ENCODE data around the gene PRR5L.

The PRR5L gene

DNA sequence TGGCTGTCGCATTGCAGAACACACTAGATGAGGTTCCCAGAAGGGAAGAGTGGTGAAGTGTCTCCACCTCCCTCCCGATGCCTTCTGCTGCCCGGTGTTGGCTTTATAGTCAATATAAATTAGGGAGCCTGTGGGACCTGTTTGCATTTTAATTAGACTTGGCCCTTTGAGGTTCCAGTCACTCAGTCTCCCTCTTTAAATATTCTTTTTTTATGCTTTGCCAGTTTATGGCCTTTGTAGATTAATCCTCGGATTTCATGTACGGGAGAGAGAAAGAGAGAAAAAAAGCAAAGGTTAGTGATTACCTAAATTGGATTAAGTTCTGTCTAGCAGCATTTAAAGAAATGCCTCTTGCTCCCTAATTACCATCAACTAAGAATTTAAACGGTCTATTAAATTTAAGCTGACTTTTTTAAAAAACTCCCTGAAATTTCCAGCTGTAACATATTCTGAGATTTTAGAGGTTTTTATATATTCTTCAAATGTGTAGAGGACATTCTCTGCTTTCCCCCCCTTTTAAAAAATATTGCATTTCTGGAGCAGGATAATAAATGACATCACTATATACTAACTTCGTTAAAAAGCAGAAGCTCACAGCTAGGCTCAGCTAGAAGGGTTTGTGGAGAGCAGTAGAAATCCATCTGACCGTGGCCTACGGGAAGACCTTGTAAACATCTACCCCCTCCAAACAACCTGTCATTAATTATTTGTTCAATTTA lies 84.4 kb downstream of the PRR5L start:
- DNase-seq, result no peak

DNA sequence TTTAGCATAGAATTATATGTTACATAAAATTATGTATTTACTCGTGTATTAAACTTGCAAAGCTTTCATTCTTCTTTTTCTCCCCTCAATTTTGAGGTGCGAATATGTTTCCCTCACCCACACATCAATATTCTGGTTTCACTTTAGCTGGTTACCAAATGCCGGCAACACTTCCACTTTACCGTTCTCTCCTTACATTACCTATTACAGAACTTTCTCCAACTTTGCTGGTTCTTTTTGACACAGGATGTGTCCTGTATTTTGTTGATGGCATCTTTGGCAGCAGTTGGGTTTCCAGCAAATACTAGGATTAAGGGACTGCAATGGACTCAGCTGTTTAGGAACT lies 84.9 kb downstream of the PRR5L start:
- DNase-seq, result peak in 1 of 2 donors; percentile 47

DNA sequence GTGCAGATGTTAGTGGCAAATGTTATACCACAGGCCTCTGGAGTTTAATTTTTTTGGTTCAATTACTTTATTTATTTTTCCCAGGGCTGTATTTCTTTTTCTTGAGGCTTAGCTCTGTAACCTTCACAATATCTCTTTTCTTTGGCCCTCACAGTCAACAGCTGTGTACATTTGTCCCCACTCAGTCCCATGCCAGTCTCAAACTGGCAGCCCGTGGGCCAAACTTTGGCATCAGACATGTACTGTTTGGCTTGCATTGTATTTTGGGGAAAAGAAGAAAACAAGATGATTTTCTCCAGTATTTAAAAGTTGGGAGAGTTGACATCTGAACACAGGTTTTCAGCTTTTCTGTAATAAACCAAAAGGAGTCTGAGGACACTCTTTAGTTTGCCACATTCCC lies 87.1 kb downstream of the PRR5L start:
- no peak for DNase-seq

DNA sequence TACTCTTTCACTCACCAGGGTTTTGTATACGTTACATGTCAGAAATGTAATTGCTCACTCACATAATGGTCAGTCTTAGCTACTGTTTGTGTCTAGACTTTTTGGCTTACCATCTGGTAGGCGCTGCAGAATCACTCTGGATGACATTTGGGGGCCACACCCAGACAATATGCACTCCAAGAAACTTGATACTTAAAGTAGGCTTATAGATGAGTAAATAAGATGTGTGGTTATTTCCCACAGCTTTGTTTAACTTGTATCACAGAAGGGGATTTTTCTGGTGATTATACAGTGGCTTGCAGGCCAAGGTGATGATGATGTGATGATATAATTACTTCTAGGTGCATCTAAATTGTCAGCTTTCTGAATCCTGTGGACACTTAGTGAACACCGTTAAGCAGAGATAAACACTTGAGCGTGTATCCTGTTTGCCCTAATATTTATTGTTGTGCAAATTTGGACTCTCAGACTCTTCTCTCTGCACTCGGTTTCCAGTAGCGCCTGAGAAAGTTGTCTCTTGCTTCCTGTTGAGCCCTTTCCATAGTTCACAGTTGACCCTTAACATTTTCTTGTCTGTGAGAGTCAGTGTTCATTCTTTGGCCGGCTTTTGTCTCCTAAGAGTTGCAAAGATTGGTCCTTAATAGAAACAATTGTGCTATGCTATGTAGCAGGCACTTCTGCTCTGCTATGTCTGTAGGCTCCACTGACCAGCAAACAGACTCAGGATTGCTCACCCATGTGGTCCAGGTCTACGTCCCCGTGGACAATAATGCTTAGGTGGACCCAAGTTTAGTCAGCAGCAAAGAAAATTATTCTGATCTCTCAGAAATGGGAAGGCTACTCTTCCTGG lies 89.3 kb downstream of the PRR5L start:
- DNase-seq, result peak in 1 of 2 donors; percentile 40

DNA sequence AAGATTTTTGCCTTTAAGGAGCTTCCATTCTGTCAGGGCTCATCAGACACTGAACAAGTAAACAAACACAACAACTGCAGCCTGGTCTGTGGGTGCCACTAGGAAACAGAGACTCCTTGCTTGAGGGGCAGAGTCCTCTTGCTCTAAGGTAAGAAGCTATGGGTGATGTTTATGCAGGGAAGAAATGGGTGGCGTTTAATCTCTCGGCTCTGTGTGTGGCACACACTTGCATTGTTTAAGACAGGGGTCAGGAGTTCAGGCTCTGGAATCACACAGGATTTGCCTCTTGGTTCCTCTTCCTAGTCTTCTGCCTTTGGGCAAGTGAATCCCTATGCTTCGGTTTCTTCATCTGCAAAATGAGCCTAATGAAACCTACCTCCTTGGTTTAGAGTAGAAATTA lies 90.3 kb downstream of the PRR5L start:
- no peak for DNase-seq

DNA sequence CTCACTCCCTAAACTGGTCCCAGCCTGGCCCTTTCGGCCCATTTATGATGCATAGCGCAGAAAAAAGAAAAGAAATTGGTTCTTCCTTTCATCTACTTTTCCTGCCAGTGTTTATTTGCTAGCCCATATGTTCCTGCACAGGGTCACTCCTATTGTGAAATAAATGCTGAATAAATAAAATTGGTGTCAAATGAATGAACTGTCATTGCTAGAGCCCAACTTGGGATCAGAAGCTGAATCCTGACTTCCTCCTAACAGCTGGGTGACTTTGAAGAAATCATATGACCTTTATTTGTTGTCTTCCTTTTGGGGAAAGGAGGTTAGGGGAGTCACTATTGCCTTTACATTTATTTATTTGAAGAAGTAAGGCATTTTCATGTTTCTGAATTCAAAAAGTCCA lies 92.0 kb downstream of the PRR5L start:
- DNase-seq, result no peak

DNA sequence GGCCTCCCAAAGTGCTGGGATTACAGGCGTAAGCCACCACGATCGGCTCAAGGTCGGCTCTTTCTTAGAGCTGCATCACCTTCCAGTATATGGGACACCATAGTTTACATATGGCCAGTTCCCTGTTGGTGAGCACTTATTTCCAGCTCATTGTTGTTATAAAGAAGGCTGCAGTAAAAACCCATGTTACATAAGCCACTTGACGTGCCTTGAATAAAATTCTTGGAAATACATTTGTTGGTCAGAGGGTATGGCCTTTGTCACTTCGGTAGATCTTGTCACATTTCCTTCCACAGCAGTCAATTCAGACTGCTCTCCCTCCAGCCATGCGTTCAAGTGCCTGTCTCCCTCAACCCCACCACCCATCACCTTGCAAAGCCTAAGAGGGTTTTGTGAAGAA lies 92.9 kb downstream of the PRR5L start:
- DNase-seq, result no peak

DNA sequence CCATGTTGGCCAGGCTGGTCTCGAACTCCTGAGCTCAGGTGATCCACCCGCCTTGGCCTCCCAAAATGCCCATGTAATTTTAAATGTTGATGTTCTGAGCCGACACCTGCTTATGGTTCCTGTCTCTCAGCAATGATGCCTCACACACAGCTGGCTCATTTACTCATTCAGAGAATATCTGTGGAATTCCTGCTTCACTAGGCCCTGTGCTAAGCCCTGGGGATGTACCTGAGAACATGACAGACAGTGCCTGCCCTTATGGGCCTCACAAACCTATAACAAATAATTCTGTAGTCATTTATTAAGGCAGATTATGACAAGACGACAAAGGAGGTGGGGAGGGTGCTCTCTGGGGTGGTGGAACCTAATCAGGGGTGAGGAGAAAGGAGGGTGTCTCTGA lies 93.7 kb downstream of the PRR5L start:
- no peak for DNase-seq

DNA sequence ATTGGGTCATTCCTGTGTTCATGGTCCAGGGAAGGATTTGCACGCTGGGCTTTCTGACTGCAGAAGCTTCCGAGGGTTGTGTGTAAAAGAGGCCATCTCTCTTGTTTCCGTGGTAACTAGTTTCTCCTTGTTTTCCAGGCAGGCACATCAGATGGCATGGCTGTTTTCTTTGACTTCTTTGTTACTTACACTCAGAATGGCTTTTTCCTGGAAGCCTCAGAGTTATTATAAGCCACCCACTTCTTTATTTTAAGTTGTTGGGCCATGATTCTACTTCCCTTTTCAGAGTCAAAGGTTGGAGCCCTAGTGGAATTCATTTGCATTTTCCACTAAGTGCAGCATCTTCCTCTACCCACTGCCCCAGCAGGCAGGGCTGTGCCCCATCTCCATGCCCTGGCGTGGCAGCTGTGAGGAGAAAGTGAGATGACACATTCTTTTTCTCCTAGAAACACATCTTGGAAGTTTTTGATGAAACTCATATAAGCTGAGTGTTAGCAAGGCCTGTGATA lies 94.9 kb downstream of the PRR5L start:
- peak; percentile 49 to 76 for DNase-seq

DNA sequence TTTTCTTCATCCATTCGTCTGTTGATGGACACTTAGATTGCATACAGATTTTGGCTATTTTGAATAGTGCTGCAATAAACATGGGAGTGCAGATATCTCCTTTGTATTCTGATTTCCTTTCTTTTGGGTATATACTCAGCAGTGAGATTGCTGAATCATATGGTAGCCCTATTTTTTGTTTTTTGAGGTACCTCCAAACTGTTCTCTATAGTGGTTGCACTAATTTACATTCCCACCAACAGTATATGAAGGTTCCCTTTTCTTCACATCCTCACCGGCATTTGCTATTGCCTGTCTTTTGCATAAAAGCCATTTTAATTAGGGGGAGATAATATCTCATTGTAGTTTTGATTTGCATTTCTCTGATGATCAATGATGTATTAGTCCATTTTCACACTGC lies 96.1 kb downstream of the PRR5L start:
- DNase-seq, result no peak

DNA sequence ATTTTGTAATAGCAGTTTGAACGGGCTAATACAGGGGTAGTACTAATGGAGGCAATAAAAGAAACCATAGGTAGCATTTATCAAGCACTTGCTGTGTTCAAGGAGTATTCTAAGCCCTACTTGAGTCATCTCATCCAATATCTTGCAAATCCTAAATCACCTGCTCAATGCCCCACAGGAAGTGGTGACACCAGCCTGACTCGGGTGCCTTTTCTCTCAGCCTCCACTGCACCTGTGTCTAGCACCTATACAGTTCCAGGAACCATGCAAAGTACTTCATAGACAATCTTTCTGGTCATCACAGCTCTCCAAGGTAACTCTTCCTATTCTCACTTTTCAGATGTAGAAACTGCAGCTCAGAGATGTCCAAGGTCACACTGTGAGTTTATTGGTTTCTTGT lies 98.0 kb downstream of the PRR5L start:
- peak in 1 of 2 donors; percentile 51 for DNase-seq

DNA sequence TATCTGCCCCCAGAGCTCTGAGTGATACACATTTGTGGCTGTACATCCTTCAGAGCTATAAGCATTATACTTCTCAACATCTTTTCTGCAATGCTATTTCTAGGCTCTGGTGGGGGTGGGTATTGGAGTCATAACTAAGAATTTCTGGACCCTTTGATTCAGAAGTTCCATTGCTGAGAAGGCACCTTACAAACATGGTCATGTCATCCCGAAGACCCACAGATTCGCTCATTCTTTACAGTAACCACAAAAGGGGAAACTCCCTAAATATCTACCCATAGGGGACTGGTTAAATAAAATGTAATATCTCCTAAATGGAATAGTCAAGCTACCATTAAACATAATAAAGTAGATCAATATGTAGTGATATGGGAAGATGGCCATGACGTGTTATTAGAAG lies 98.8 kb downstream of the PRR5L start:
- no peak for DNase-seq

DNA sequence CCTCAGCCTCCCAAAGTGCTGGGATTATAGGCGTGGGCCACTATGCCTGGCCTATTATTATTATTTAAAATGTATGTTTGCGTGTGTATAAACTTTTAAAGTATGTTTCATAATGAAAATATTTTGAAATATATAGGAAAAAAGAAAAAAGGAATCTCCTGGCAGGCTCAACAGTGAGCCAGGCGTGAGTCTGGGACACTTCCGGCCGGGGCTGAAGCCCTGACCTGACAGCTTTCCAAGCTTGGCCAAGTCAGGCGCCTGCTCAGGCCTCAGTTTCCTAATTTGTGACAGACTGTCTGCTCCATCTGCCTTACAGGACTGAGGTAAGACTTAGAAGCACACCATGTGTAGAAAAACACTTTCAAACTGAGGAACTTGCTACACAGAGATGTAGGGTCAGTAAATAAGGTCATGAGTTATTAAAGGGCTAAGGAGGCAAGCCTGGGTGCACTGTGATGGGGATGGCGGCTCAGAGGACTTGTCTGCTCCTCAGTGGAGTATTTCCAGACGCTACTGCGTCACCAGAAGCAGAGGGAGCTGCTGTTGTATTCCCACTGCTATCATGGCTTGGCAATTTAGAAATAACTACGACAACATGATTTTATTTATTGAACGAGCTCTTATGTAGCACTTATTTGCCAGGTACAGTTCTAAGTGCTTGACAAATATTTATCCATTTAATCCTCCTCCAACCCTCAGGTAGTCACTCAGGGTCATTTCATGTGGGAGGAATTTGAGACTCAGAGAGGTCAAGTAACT lies 100.1 kb downstream of the PRR5L start:
- no peak for DNase-seq

DNA sequence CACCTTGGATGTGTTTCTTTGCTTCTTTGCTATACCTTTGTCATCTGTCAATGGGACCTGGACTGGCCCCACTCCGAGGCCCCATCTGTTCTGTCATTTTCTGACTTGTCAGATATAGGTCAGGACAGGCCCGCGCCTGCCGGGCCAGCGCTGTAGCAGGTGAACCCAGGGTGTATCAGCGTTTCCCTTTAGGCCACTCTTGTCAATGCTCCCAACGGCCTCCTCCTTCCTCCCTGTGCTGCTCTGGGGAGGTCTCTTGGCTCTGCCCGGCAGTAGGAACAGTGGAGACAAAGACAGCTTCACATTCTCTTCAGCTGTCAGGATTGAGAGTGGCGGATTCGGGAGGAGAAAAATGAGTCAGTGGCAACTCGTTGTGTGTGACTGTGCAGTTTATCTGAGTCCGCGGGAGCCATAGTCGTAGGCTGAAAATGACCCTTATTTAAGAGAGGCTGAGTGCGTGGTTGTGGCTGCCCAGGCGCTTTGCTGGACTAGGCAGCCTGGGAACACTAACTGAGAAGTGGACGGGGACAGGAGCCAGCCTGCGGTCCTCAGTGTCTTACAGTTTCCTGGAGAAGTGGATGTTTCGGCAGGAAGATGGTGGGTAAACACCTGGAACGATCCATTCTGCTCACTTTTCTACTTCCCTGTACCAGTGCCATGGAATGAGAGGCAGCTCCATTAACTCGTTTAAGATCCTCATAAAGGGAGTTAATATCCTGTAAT lies 102.3 kb downstream of the PRR5L start:
- DNase-seq, result no peak

DNA sequence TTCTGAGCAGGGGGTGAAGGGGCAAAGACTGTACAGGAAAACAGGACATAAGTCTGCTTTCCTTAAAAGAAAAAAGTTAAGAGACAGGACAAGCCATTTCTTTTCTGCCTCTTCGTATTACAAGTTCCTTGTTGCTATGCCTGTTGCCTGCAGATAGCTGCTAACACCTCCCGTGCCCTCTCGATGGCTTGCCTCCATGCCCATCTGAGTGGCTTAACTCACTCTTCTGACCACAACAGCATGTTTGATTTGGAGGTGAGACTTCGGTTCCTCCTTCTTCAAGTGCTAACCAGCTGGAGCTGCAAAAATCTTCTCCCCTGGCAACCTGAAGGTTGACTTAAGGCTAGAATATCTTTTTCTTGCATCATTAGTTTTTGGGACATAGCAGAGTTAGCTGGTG lies 103.1 kb downstream of the PRR5L start:
- no peak for DNase-seq

DNA sequence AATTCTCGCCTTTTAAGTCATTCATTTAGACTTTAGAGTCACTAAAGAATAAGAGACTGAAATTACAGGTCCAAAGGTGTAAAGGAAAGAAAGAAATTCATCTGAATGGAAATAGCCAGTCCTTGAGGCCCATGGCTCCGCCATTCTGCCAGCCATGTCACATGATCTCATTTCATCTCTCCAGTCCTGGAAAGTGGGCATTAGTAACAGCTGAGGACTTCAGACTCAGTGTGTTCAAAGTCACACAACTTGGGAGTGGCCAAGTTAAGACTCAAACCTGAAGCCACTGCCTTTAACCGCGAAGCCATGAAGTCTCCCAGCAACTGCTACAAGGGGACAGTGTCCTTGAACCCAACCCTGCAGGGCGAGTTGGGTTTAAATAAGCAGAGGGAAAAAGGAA lies 103.7 kb downstream of the PRR5L start:
- DNase-seq, result no peak

DNA sequence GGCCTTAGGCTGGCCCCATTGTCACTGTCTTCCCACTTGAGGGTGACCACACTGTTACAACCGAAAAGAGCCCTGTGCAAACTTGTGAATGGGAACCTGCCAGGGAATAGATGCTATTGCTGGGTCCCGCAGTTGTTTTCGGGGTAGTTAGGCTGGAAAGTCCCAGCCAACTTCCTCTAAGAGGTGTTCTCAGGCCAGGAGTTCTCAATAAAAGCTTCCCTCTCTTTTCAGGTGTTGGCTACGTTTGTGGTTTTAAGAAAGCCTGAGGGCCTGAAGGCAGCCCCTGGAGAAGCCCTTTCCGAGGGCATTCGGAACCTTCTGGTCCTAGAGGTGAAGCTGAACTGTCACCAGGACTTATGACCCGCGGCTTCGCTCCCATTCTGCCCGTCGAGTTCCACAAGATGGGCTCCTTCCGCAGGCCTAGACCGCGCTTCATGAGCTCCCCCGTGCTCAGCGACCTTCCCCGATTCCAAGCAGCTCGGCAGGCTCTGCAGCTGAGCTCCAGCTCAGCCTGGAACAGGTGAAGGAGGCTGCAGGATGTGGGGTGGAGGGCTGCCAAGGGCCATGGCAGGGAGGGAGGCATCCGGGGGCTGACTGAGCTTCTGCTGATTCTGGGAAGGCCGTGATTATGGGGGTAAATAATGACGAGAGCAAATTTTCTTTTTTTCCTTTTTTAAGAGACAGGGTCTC lies 104.8 kb downstream of the PRR5L start:
- peak in 1 of 2 donors; percentile 15 for DNase-seq

DNA sequence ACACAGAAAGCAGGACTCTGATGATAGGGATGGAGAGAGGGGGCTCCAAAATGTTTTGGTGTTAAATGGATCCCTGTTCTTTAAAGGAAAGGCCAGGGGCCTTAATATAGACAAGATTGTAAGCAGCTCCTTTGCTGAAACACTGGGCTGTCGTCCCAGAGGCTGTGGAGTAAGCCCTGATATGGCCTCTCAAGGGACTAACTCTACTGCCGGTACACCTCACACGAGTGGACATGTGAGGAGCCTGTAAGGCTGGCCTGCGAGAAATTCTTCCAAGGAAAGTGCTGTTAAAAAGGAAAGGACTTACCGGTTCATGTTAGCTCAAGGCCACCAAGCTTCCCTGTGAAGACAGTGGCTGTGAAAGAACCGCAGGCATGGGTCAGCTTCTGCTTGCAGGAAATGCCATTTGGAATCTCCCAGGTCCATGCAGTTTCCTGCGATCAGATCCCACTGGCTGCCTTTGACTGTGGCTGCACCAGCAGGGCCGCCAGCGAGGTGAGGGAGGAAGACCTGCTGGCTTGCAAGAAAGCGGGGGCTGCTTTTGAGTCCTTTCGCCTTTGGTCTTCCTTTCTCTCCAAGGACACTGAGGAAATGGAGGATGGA lies 106.6 kb downstream of the PRR5L start:
- DNase-seq, result no peak

DNA sequence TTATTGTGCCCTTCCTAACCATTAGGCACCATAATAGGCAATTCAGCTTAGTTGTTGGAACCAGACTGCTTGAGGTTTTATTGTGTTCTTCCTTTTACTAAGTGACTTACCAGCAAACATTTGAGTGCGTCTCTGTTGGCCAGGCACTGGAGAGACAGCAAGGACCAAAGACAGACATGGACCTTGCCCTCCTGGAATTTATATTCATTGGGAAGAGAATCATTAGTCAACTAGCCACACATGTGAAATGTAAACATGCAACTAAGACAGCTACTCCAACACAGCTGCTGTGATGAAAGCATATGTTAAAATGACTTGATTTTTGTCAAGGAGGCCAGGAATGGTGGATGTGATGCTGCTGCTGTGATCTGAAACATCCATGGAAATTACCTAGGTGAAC lies 107.6 kb downstream of the PRR5L start:
- no peak for DNase-seq

DNA sequence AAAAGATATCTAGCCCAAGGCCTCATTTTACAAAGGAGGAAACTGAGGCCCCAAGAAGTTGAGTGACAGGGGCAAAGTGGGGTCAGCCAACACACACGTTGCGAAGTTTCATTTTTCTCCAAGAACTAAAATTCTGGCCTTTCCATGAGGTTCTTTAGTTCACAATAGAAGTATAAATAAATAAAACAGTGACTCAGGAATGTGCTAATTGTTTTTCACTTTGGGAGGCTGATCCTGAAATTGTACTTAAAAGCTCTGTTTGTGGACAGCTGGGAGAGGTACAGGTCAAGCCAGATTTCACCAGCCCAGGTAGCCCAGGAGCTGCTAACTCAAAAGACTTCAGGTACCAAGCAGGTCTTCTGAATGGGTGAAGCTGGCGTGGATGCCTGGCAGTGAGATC lies 108.7 kb downstream of the PRR5L start:
- no peak for DNase-seq

DNA sequence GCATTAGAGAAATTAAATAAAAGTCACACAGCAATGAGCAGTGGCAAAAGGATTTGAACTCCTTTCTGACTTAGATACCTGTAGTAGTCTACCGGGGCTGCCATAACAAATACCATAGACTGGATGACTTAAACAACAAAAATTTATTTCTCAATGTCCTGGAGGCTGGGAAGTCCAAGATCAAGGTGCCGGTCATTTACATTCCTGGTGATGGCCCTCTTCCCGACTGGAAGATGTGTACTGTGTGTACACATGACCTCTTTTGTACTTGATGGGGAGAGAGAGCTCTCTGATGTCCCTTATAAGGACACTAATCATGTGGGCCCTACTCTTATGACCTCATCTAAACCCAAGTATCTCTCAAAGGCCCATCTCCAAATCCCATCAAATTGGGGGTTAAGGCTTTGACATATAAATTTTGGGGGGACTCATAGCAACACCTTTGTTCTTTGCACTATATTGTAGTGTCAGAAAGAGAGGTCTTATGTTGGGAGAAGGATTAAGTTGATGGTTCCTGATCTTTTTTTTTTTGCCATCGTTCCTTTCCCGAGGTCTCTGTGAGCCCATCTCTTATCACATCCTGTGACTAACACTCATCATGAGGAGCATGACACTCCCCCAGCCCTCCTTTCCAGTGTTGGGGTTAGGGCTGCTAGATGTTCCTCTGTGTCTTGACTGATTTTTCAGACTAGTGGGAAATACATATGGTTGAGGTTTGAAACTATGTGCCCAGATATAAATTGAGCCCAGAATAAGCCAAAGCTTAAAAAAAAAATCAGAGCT lies 109.7 kb downstream of the PRR5L start:
- DNase-seq, result no peak
